ENCODE measurements around the gene FMOD.

Gene FMOD

DNA sequence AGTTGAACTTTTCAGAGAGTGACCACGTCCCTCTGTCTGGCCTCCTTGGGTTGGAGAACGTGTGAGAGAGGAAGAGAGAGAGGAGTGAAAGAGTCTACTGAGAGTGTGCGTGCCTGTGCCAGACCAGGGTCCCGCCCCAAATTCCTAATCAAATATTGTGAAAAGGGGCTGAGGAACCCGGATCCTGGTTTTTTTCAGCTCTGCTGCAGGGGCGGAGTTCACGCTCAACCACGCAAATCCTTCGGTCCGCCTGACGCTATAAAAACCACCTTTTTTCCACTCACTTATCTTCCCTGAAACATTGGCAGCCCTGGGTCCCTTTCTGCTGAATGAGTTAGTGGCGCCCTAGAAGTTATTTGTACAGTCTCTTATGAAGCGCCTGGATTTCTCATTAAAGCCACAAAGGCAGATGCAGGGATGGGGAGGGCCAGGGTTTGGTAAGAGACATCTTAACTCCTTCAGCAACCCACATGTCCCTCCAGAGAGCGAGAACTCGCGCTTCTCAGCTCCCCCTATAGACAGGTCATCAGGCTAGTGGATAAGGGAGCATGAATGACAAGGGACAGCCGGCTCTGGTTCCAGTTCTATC lies at the start of gene FMOD:
FMOD (minus strand) TSS at position 86 of the 589 bp plus-strand sequence. CDS start 2,852 bp downstream, outside the sequence.
- no peak for DNase-seq

DNA sequence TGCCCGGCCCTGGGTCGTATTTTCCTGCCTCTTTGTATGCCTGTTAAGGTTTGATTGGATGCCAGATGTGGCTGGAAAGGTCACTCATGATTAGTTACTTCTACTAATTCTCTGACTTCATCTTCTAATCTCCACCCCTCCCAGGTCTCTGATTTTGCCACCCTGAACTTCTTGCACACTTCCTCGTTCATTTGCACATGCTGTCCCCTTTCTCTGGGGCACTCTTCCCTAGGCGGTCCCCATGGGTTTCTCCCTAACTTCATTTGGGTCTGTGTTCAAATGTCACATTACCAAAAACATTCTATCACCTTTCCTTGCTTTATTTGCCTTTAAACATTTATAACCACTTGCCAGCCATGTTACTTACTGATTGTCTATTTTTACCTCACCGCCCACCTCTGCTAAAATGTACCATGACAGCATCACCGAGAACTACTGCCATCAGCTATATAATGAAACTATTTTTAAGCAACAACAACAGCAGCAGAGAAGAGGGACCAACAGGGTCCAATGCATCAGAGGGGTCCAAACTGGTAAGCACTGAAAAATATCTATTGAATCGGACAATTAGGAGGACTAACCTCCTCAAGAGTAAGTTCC lies 45.8 kb upstream of the FMOD start:
- no peak for DNase-seq

GRCh38 chr1:203395751-203396150 lies 44.8 kb upstream of the FMOD start:
- no peak for DNase-seq

DNA sequence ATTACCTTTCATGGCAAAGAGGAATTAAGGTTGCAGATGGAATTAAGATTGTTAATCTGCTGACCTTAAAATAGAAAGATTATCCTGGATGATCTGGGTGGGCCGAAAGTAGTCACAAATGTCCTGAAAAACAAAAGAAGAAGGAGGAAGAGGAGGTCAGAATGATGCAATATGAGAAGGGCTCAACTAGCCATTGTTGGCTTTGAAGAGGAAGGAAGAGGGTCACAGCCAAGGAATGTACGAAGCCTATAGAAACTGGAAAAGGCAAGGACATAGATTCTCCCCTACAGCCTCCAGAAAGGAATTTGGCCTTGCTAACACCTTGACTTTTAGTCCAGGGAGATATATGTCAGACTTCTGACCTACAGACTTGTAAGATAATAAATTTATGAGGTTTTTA lies 39.4 kb upstream of the FMOD start:
- DNase-seq = no peak

- no peak for DNase-seq
These were observed 37.8 kb upstream of the FMOD start for GRCh38 chr1:203388683-203389082.

DNA sequence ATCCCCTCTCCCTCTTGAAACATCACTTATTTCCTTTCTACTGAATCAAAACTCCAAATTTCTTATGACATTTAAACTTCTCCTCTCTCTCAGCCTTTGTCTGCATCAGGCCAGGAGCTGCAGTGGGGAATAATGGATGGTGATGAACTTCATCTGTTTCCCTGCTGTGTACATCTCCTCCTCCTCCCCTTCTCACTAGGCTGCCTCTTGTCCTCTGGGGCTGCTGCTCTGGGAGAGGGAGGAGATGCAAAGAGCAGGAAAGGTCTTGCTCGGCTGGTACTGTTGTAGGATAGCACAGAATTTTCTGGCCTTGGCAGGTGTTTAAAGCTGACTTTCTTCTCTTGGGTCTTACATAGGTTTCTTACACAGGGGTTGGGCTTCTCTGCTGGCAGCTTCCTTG lies 31.1 kb upstream of the FMOD start:
- DNase-seq = no peak

- no peak for DNase-seq
These were observed 30.3 kb upstream of the FMOD start for GRCh38 chr1:203381151-203381751.

DNA sequence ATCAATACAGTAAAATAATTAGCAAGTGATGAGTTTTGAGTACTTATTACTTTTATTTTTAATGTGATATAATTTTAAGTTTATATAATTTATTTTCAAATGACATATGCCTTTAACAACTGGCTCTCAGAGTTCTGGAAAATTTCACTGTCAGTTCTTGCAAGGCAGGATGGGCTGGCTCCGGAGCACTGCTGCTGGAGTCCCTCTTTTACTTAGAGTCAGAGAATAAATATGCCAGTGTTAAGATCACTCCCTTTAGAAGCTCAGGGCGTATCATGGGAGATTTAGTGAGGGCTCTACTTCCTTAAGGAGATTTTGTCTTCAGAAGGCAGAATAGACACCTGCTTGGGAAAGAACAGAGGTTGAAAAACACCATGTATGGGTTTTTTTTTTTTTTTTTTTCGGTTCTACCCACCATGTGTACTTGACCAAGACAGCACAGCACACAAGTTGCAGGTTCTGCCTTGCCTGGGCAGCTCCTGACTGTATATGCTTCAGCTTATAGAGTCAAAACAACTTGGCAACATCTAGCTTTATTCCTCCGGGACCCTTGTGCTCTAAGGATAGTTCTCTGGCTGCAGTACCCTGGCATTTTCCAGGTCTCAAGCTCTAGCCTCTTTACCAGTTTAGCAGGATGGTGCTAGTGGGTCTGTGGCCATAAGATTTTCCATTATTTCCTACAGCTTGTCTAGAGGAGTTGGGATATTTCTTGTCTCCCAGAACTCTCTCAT lies 29.7 kb upstream of the FMOD start:
- DNase-seq = no peak

GRCh38 chr1:203379825-203380224 lies 28.9 kb upstream of the FMOD start:
- no peak for DNase-seq

DNA sequence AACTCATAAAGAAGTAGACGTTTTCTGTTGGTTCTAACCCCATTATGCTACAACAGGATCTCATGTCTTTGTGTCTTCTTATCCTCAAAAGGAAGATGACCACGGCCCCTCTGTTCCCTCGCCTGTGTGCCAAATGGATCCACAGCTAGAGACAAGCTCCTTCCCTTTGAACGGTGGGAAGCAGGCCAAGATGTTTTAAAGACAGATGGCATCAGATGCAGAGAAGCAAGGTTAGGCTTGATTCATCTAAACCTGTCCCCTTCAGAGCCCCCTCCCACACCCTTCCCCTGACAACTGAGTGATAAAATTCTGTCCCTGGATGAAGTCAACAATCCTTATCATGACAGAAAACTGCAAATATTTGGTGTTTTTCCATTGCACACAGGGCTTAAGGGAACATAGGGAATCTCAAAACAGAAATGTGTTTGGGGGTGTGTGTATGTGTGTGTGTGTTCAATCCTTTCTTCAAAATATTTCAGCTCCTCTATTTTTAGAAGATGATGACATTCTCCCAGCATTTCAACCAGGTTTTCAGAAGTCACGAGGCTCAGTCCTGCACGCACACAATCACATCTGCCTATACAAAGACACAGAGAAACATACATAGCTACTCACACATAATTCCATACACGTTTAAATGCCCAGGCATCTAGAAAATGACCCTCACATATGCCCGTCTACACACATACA lies 27.8 kb upstream of the FMOD start:
- DNase-seq = no peak

GRCh38 chr1:203373991-203374390 lies 23.1 kb upstream of the FMOD start:
- DNase-seq = no peak

- no peak for DNase-seq
These were observed 22.1 kb upstream of the FMOD start for GRCh38 chr1:203373002-203373401.

DNA sequence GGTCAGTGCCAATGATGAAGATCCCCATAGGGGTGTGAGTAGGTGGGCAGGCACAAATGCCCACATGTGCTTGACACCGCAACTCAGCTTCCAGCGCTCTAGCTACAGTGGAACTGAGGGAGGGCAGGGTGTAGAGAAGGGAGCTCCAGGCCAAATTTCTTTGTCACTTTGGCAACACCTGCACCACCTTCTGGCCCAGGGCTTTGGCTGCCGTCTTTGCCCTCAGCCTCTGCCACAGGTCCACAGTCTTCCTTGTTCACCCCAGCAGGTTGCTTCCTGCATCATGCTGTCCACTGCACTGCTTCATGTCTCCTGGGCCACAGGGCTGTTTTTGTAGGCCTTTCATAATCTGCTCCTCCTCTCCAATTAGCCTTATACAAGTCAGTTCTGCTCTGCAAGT lies 20.4 kb upstream of the FMOD start:
- no peak for DNase-seq

- no peak for DNase-seq
These were observed 18.7 kb upstream of the FMOD start for GRCh38 chr1:203369666-203370065.

GRCh38 chr1:203368624-203369451 lies 17.9 kb upstream of the FMOD start:
- DNase-seq = no peak

DNA sequence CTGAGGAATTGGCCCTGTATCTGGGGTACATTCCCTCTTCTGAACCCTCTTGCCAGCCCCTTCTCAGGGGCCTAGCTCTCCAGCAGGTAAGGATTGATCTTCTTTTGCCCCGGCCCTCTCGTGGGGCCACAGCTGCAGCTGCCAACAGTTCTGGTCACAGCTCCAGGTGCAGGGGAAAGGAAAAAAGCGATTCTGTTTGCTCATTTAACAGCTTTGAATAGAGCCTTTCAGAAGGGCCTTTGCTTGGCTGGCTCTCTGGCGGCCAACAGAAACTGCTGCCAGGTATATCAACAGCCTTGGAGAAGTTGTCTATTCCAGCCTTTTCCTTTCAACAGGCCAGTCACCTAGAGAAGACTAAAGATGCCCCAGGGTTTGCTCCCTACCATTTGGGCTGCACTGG lies 16.1 kb upstream of the FMOD start:
- DNase-seq = no peak

DNA sequence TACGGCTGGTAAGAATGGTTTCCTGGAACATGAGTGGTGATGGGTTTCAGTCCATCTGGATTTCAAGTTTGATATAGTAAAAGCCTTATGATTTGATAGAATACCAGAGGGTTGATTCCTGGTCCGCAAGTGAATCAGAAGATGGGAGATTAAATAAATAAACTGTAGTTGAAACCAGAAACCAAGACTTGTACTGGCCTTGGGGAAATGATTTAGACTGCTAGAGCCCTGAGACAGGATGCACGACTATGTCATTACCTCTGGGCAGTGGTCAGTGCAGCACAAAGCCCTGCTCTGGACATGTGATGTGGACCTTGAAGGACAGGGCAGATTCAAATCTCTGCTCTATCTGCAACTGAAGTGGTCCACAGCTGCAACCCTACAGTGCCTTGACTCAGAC lies 15.6 kb upstream of the FMOD start:
- DNase-seq = no peak

GRCh38 chr1:203364806-203365205 lies 13.9 kb upstream of the FMOD start:
- DNase-seq = no peak

GRCh38 chr1:203364094-203364801 lies 13.3 kb upstream of the FMOD start:
- no peak for DNase-seq

DNA sequence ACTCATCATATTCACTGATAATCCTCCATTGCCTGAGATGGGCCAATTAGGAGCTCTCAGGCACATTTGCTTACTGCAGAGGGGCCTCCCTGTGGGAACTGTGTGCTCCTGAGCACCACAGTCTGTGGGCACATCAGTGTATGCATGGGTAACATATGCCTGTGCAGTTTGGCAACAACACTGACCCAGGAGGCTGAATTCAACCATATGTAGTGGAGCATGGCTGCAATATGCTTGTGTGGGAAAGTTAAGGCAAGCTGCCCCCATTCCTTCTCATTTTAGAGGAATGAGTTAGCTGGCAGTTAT lies 11.8 kb upstream of the FMOD start:
- no peak for DNase-seq

- no peak for DNase-seq
These were observed 11.2 kb upstream of the FMOD start for GRCh38 chr1:203361945-203362719.
